WERI-Rb-1 (cell line): ENCODE results near the gene FGF14.

ENCODE experiments used
- DNase-seq: peaks from one replicate; pipeline ENCODE4 v3.0.0-alpha.2; 2020
- H3K27ac ChIP-seq: fragments of 250-450 bp; sonication (Bioruptor Pico); 2 replicates; pipeline ENCODE4 v1.5.1; 2020; ENCODE audit warnings: mild to moderate bottlenecking, moderate library complexity
- H3K27me3 ChIP-seq: fragments of 250-450 bp; sonication (Bioruptor Pico); 2 replicates; pipeline ENCODE4 v1.5.1; 2021; ENCODE audit warnings: mild to moderate bottlenecking, low read depth, moderate library complexity; ENCODE audit not compliant: insufficient read depth, severe bottlenecking
- H3K36me3 ChIP-seq: fragments of 250-450 bp; sonication (Bioruptor Pico); 2 replicates; pipeline ENCODE4 v1.5.1; 2020; ENCODE audit warnings: mild to moderate bottlenecking, moderate library complexity
- H3K4me3 ChIP-seq: 2 replicates; pipeline ENCODE4 v1.5.1; 2011; ENCODE audit warnings: low read depth, mild to moderate bottlenecking, control low read depth, low read length
- H3K9me3 ChIP-seq: fragments of 250-450 bp; sonication (Bioruptor Pico); 2 replicates; pipeline ENCODE4 v1.5.1; 2021; ENCODE audit warnings: mild to moderate bottlenecking, moderate library complexity; ENCODE audit not compliant: severe bottlenecking
- TF ChIP-seq, protein P1 (sequence below): IDR thresholded peaks from 2 replicates; pipeline ENCODE4 v1.5.1; 2011; ENCODE audit warnings: low read depth, mild to moderate bottlenecking, control low read depth, inconsistent platforms, low read length

Gene FGF14

DNA sequence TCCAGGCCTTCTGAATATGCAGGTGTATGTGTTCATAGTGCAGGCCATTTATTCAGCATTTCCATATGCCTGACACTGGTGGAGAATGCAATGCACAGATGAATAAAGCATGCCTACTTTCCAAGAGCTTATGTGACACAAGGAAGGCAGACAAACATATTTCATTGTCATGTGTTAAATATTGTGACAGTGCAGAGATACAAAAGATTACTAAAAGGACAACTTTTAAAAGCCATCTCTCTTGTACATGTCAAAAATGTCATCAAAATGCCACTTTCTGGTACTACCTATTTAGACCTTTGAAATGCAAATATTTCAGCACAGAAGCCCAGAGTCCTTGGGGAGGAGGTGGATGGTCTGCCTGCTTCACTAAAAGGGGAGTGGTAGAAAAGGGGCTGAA is 254.5 kb downstream of the FGF14 start:
- no peaks in the 10 kb centered on the region for H3K36me3 ChIP-seq
- TF ChIP-seq, protein P1, sequence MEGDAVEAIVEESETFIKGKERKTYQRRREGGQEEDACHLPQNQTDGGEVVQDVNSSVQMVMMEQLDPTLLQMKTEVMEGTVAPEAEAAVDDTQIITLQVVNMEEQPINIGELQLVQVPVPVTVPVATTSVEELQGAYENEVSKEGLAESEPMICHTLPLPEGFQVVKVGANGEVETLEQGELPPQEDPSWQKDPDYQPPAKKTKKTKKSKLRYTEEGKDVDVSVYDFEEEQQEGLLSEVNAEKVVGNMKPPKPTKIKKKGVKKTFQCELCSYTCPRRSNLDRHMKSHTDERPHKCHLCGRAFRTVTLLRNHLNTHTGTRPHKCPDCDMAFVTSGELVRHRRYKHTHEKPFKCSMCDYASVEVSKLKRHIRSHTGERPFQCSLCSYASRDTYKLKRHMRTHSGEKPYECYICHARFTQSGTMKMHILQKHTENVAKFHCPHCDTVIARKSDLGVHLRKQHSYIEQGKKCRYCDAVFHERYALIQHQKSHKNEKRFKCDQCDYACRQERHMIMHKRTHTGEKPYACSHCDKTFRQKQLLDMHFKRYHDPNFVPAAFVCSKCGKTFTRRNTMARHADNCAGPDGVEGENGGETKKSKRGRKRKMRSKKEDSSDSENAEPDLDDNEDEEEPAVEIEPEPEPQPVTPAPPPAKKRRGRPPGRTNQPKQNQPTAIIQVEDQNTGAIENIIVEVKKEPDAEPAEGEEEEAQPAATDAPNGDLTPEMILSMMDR, result no peak
- DNase-seq, result no peak

DNA sequence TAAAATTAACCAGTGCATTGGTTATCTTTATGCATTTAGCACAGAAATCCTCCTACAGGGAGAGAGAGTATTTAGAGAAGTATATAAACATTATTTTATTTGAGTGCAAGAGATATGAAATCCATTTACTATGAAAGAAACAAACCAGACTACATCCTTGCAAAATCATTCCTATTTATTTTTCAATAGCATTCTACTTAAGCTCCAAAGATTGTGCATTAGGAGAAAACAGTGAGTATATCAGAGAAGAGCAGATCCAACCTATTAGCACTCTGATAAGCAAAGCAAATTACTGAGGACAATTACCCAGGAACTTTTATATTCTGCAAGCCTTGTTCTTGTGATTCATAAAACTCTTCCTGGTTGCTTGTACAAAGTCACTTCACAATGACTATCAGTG is 256.1 kb downstream of the FGF14 start:
- no peak overlapping the region for H3K27ac ChIP-seq
- H3K27me3 ChIP-seq, result no peaks in the 10 kb centered on the region
- H3K4me3 ChIP-seq, result no peak overlapping the region
- TF ChIP-seq, protein P1, result no peak
- no peaks in the 10 kb centered on the region for H3K9me3 ChIP-seq
- H3K36me3 ChIP-seq, result no peaks in the 10 kb centered on the region
- DNase-seq, result no peak

More for the DNA sequence above, 254.5 kb downstream of the FGF14 start:
- H3K4me3 ChIP-seq, result no peak overlapping the region
- no peaks in the 10 kb centered on the region for H3K27me3 ChIP-seq
- no peaks in the 10 kb centered on the region for H3K9me3 ChIP-seq
- no peak overlapping the region for H3K27ac ChIP-seq

DNA sequence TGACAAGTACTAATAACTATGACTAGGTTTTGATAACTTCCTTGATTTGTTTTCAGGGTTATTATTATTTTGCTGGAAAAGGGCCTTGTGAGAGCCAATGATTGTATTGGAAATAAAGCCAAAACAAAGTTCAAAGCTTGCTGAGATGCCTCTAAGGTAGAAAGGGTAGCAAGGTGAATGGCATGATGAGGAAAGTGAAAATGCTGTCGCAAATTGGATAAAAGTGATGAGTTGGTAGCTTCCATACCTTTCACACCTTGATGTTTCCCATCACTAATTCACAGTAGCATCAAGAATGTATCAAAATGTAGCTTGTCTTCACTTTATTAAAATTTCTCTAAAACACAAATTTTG is 259.4 kb downstream of the FGF14 start:
- no peak for DNase-seq
- Histone ChIP-seq H3K4me3 (no peak overlapping the region), H3K27ac (no peak overlapping the region), H3K27me3 (no peaks in the 10 kb centered on the region), H3K9me3 (no peaks in the 10 kb centered on the region), H3K36me3 (no peaks in the 10 kb centered on the region)
- TF ChIP-seq, protein P1, result no peak

DNA sequence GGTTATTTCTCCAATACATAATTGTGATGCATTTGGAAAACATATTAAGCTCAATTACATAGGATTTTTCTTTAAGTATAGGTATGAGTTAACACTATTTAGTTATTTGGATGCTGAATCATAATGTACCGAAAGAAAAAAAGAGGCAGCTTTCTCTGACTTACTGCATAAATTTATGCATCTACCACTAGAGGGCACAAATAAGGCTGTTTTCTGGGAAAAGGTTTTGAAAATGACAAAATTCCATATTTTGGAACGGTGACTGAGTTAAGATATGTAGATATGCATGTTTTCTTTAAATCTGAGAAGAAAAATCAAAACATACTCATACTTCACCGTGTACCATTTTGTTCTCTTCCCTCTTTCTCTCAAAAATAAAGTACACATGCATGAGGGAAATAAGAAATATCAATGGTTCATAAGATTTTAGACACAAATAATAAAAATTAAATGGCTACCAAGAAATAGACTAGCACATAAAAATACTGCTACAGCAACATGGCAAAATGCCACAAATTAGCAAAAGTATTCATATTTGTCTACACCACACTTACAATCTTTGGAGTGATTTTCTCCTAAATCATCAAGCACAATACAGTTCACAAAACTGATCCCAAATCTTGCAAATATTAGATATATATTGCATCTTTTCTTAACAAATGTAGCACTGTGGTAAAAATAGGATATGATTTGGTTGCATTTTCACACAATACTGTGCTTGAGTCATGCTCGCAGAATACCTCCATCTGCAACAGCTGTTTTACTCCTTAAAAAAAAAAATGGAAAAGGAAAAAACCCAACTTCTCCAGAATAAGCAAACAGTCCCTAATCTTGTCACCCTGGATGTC is 260.0 kb downstream of the FGF14 start:
- TF ChIP-seq, protein P1, result peak; percentile 59
- Histone ChIP-seq H3K36me3 (no peaks in the 10 kb centered on the region), H3K4me3 (no peak overlapping the region), H3K27me3 (no peaks in the 10 kb centered on the region), H3K27ac (no peak overlapping the region), H3K9me3 (no peaks in the 10 kb centered on the region)
- no peak for DNase-seq

DNA sequence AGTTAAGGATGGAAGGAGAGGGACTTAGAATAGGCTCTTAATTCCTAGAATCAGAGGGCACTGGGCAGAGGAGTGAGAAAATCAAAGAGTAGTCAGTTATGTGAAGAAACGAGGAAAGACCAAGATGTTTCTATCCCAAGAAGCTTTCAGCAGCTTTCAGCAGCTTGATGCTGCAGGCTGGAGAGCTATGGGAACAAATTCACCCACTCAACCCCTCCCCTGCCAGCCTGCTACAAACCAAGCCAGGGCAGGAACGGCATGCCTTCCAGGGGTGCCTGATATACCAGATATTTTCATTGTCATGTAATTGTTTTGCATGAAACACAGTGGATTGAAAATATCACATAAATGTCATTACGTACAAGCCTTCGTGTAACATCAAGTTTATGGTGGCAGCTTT is 262.2 kb downstream of the FGF14 start:
- Histone ChIP-seq H3K36me3 (no peaks in the 10 kb centered on the region), H3K4me3 (no peak overlapping the region), H3K27ac (no peak overlapping the region), H3K9me3 (no peaks in the 10 kb centered on the region), H3K27me3 (no peaks in the 10 kb centered on the region)
- no peak for DNase-seq
- TF ChIP-seq, protein P1, result no peak
